Hepatic stellate cell (primary cell): ENCODE results near the gene ADCK2.
"Not testable (repeated sequence)": the region's sequence is repeated elsewhere in the genome, so short reads cannot be mapped to it uniquely, and the experiment has no call there.

Experiments used
- DNase-seq: peaks from one replicate; pipeline ENCODE4 v3.0.0; 2011; ENCODE audit warnings: low spot score

ADCK2 gene

DNA sequence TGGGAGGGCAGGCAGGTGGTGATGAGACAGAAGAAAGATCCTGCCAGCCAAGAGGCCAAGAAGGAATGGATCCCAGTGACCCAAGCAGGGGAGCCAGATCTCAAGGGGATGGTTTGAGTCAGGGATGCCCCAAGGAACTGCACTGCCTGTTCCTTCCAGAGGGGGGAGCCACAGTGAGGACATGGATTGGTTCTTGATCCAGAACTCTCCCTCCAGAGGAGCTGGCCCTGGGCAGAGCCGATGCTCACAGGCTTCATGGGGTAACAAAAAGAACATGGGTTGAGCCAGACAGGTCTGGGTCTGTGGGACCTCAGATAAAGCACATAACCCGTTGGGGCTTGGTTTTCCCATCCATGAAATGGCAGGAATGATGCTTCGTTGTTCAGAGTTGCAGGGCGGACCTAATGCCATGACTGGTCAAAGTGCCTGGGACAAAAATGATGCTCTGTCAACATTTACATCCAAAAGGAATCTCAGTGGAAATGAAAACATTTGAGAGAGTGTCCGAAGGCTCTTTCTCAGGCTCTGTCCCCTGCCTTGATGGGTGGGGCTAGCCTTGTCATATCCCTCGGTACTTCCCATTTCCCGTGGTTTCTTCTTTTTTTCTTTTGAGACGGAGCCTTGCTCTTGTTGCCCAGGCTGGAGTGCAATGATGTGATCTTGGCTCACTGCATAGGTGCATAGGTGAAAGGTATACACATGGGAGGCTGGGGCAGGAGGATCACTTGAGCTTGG lies 27.4 kb upstream of the ADCK2 start:
- DNase-seq = no peak

DNA sequence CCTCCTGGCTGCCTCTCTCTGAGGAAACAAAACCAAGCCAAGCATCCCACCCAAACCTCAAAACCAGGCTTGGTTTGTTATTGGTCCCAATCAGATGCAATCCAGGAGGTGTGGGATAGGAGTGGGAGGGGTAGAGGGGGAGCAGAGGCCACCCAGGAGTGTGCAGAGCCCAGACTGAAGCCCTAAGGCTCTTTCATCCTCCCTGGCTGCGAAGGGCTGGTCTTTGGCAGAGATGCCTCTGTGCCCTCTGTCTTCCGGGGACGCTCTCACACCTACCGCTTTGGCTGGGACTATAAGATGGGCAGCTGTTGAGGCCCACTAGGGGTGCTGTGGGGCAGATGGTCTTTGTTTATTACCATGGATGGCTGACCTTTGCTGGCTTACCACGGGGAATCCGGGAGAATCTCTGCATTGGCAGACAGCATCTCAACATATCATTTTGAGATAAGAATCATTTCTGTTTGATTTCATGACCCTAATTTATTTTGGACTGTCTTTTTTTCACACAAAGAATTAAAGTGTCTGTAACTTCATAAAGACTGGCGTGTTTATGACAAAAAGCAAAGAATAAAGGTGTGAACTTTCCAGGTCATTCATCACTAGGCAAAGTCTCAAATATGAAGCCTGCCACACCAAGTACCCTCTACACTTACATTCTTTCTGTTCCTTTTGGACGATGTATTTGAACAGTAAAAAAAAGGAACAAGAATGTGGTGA lies 25.7 kb upstream of the ADCK2 start:
- peak; percentile 65 for DNase-seq

- no peak for DNase-seq
These were observed 23.1 kb upstream of the ADCK2 start for GRCh38 chr7:140649556-140650205.

- no peak for DNase-seq
These were observed 22.4 kb upstream of the ADCK2 start for GRCh38 chr7:140650367-140650766.

DNA sequence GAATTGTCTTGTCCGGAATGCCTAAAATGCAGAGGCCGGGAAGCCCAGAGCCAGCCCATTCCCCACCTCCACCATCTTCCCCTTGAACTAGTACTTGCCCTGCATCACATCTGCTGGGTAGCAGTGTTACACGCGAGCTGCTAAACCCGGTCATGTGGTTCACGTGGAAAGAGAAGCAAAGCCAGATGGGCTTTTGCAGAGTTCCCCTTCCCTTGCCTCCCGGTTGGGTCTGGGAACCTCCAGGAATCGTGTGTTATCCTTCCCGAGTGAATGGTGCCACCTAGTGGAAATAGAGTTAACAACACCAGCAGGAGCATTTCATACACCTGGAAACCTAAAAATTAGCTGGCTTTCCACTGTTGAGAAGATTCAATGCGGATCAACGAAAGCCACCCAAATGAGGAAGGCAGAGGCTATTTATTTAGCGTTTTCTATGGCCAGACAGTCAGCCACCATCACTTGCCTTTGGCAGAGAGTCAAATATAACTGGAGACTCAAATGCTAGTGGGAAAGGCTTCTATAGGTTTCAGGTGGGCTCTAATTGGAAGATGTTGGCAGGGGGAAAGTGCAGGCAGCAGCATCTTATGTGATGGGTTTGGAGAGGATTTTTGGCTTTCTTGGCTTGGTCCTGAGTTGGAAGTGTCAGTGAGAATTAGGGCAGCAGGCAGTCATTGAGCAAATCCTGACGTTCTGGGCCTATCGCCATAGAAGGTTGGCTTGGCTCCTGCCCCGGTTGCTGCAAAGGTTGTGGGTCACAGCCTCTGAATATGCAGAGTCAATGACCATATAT lies 19.2 kb upstream of the ADCK2 start:
- peak; percentile 74 for DNase-seq

- no peak for DNase-seq
These were observed 18.7 kb upstream of the ADCK2 start for GRCh38 chr7:140654109-140654387.

GRCh38 chr7:140654661-140655060 lies 18.1 kb upstream of the ADCK2 start:
- no peak for DNase-seq

GRCh38 chr7:140655511-140656408 lies 17.0 kb upstream of the ADCK2 start:
- DNase-seq = no peak

DNA sequence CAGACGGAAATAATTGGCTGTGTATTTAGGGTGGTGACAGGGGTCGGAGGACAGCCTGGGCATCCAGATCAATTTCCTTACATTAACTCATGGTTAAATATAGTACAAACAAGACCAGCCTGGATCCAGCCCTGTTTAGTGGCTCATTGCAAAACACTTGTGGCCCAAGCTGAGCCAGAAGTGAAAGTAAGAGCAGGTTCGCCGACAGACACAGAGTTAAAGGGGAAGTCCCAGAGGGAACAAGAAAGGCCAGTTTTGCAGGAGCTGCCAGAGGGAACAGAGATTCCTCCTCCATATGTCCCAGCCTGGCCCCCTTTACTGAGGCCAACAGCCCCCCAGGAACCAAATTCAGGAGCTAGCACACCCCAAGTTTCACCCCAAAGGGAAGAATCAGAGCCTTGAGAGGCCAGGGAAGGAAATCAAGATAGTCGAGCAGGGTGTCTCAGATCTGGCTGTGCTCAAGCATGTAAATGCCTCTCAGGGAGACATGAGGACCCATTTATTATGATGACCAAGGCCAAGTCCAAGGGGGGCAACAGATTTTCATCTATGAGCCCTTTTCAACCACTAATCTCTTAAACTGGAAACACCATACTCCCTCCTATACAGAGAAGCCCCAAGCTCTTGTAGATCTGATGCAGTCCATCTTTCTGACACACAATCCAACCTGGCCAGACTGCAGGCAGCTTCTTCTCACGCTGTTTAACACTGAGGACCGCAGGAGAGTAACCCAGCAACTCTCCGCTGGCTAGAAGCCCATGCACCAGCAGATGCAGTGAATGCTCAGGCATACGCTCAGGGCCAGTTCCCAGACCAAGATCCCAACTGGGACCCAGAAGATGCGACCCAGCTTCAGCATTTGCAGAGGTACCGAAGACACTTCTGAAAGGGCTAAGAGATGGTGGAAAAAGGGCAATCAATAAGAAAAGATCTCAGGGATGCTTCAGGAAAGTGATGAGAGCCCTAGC lies 15.9 kb upstream of the ADCK2 start:
- no peak for DNase-seq

GRCh38 chr7:140657891-140658290 lies 14.9 kb upstream of the ADCK2 start:
- no peak for DNase-seq

DNA sequence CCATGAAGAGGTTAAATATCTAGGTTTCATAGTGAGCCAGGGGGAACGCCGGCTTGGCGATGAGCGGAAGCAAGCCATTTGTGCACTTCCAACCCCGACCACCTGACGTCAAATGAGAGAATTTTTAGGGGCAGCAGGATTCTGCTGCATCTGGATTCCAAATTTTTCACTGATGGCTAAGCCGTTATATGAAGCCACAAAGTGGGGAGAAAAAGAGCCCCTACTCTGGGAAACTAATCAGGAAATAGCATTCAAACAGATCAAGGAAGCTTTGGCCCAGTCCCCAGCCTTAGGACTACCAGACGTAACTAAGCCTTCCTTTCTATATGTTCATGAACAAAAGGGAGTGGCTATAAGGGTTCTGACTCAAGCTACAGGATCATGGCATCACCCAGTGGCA lies 12.9 kb upstream of the ADCK2 start:
- DNase-seq = no peak

- DNase-seq = no peak
These were observed 11.6 kb upstream of the ADCK2 start for GRCh38 chr7:140661124-140661523.

DNA sequence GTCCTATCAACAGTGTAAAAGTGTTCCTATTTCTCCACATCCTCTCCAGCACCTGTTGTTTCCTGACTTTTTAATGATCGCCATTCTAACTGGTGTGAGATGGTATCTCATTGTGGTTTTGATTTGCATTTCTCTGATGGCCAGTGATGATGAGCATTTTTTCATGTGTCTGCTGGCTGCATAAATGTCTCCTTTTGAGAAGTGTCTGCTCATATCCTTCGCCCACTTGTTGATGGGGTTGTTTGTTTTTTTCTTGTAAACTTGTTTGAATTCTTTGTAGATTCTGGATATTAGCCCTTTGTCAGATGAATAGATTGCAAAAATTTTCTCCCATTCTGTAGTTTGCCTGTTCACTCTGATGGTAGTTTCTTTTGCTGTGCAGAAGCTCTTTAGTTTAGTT lies 9.8 kb upstream of the ADCK2 start:
- DNase-seq = not testable (repeated sequence)

DNA sequence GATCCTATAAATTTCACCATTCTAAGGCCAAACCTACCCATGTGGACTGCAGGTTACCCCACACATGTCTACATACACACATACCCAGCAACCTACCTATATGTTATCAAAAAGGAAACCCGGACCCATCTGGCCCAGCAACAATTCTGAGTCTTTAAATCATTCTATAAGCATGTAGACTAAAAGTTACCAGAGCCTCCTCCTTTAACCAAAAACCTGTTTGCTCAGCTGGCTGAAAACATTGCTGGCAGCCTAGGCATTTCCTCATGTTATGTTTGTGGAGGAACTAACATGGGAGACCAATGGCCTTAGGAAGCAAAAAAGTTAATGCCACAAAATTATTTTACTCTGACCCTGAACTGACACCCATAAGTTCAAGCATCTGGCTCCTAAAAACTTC lies 5.3 kb upstream of the ADCK2 start:
- DNase-seq = no peak

GRCh38 chr7:140668641-140669040 lies 4.1 kb upstream of the ADCK2 start:
- DNase-seq = no peak

DNA sequence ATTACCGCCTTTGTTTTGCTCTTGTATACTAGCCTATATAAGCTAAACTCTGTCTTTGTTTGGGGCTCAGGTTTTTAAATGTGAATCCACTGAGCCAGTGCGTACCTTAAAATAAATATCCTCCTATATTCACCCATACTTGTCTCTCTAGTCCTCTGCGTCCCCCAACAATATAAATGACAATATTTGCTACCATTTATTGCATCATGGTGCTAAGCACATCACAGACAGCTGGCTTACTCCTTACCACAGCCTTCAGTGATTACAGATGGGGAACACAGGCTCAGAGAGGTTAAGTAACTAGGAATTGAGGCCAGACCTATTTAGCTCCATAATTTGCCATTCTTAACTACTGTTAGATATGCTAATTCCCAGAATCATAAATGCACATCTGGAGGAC lies 3.4 kb upstream of the ADCK2 start:
- DNase-seq = no peak

DNA sequence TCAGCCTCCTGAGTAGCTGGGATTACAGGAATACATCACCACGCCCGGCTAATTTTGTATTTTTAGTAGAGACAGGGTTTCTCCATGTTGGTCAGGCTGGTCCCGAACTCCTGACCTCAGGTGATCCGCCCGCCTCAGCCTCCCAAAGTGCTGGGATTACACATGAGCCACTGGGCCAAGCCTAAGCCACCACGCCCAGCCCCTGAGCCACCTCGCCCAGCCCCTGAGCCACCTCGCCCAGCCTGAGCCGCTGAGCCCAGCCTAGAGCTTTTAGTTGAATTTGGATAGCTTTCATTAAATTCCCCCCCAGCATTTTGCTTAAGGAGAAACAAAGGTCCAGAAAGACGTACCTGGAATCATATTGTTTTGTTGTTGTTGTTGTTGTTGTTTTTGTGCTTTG lies 2.9 kb upstream of the ADCK2 start:
- DNase-seq = not testable (repeated sequence)

DNA sequence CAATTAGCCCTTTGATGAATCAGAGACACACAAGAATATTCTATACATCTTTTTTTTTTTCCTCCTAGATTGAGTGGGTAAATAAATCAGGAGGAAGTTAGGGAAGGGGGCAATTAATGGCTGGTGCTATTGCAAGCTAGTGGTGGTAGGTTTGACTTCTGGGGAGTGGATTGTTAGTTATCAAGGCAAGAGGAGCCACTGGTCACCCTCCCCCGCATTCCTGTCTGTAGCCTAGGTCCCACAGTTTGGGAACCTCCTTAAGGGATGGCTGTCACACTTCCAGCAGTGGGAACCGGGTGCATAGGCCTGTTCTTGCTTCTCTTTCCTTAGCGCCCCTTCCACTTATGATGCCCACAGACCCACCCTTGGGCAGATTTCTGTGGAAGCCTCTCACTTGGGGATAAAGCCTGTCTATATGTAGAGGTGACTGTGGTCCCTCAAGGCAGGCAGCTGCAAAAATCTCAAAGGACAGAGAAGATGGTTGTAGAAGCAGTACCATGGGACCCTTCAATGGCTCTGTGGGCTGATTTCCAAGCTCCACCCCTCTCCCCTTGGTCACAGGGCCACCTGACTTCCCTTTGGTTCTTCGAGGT lies 2.3 kb upstream of the ADCK2 start:
- DNase-seq = no peak

DNA sequence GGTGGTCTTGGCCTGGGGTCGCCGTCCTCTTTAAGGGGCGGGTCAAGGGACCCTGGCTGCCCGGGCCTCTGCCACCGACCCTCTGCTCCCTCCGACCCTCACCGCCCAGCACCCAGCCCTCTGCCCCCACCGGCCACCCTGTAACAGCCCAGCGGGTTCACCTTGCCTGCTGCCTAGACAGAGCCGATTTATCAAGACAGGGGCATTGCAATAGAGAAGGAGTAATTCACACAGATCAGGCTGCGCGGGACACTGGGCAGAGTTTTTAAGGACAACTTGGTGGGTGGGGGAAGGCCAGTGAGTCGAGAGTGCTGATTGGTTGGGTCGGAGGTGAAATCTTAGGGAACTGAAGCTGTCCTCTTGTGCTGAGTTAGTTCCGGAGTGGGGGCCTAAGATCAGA lies 779 bp upstream of the ADCK2 start:
- DNase-seq = no peak
